Body of pancreas (tissue), 4 donors: Measurements from ENCODE around the gene SH3BP1. TPM values are rescaled to one million over a fixed set of nuclear protein-coding genes. Genes with fewer than 3 reads are reported as not detected.

Source experiments
- ATAC-seq: fragments of 150-250 bp; one replicate; pipeline ENCODE4 v1.9.1; 2016
- DNase-seq, 4 donors: peaks; one replicate each; pipeline ENCODE4 v3.0.0-alpha.2; 2019
- H3K27ac ChIP-seq, 4 donors: fragments of 200-600 bp; sonication (generic); 1 replicate in 3 of 4; 2 replicates in 1 of 4; pipeline versions ENCODE4 v1.5.1 to v1.6.1; 2016 to 2019; ENCODE audit warnings: mild to moderate bottlenecking in 1 of 4, mixed read lengths in 1 of 4, moderate library complexity in 1 of 4
- H3K27me3 ChIP-seq, 2 donors: fragments of 200-600 bp; sonication (generic); one replicate each; pipeline ENCODE4 v1.6.0; 2016; ENCODE audit warnings: mild to moderate bottlenecking in 1 of 2
- H3K36me3 ChIP-seq, 2 donors: fragments of 200-600 bp; sonication (generic); replicated peaks in 1 of 2; 2 replicates each; pipeline ENCODE4 v1.5.1; 2016; ENCODE audit warnings: low read depth in 2 of 2; ENCODE audit not compliant: insufficient read depth in 1 of 2
- H3K4me1 ChIP-seq: fragments of 200-600 bp; sonication (generic); one replicate; pipeline ENCODE4 v1.6.0; 2016
- H3K4me3 ChIP-seq, 2 donors: fragments of 200-600 bp; sonication (generic); 1 replicate in 1 of 2; 2 replicates in 1 of 2; pipeline ENCODE4 v1.5.1; 2016 to 2019
- H3K9me3 ChIP-seq, 3 donors: fragments of 200-600 bp; sonication (generic); 1 replicate in 2 of 3; 2 replicates in 1 of 3; pipeline ENCODE4 v1.5.1; 2016
- CTCF ChIP-seq, 7 experiments: fragments of 450-650 bp in 4 of 7; fragments of 200-600 bp in 3 of 7; sonication (generic) in 3 of 7; IDR thresholded peaks; one replicate each; pipeline ENCODE4 v1.5.1; 2016 to 2019; ENCODE audit warnings: antibody characterized with exemption in 7 of 7
- POLR2A ChIP-seq, 3 donors: fragments of 450-650 bp; IDR thresholded peaks; one replicate each; pipeline ENCODE4 v1.6.1; 2016; ENCODE audit warnings: antibody characterized with exemption in 3 of 3, mild to moderate bottlenecking in 2 of 3
- WGBS, 2 donors: methylation state at CpG; one replicate each; pipeline ENCODE4 v1.1.5; 2017; 5-methylcytosine and 5-hydroxymethylcytosine counted together
- intact Hi-C: fragments of 100-400 bp; cut with DNase I; formaldehyde crosslinking; loops from one replicate; pipeline ENCODE4 v1.15.1; 2023
- total RNA-seq, 2 donors: library from RNA; depleted of rRNA; stranded (reverse); fragments of >200 nt; gene quantifications; one replicate each; pipeline ENCODE4 v1.1.0, GENCODE V29; 2016

Gene SH3BP1
- total RNA-seq, 2 donors from 2014 or later, result 2.0 to 40.0 TPM

DNA sequence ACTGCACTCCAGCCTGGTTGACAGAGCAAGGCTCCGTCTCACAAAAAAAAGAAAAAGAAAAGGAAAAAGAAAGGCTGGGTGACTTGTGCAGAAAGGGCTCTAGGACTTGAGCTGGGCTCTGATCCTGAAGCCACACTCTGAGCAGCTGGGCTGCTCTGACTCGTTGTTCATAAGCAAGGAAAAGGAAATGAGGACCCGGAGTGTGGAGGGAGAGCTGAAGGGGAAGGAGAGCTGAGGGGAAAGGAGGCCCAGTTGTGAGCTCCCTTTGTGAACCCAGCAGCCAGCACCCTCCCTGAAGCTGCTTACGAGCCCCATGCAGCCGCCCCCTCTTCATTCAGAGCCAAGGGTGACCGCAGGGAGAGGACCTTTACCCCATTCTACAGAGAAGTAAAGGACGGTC lies 12.3 kb upstream of the SH3BP1 start:
- DNase-seq (no peak), ATAC-seq (no peak)
- H3K4me1 ChIP-seq, result no peaks in the 10 kb centered on the region
- peak overlapping the region in 1 of 4 donors; percentile 40 for H3K27ac ChIP-seq
- H3K4me3 ChIP-seq, result no peak overlapping the region
- TF ChIP-seq CTCF (IDR thresholded peaks at IDR 0.05), result no peak
- TF ChIP-seq POLR2A (IDR thresholded peaks at IDR 0.05), result no peak
- 70 to 82% methylated on average over 7 of the region's 7 CpGs for WGBS, 2 donors
- no peaks in the 10 kb centered on the region for H3K27me3 ChIP-seq
- peaks cover 3 to 14% of the 10 kb centered on the region in 2 donors for H3K36me3 ChIP-seq
- intact Hi-C loops, result no loop called here
- no peaks in the 10 kb centered on the region for H3K9me3 ChIP-seq

GRCh38 chr22:37627545-37627944 lies 11.9 kb upstream of the SH3BP1 start:
- Histone ChIP-seq H3K4me1 (no peaks in the 10 kb centered on the region), H3K27ac (peak overlapping the region in 1 of 4 donors; percentile 40), H3K9me3 (no peaks in the 10 kb centered on the region), H3K4me3 (no peak overlapping the region), H3K27me3 (no peaks in the 10 kb centered on the region), H3K36me3 (peaks cover 3 to 14% of the 10 kb centered on the region in 2 donors)
- no peak for DNase-seq
- no peak for ATAC-seq
- 54 to 80% methylated on average over 1 to 6 of the region's 6 CpGs for WGBS, 2 donors
- TF ChIP-seq CTCF (IDR thresholded peaks at IDR 0.05), result no peak
- no peak for TF ChIP-seq POLR2A (IDR thresholded peaks at IDR 0.05)
- intact Hi-C loops, result no loop called here

GRCh38 chr22:37628830-37629229 lies 10.6 kb upstream of the SH3BP1 start:
- intact Hi-C loops, result no loop called here
- H3K27ac ChIP-seq, result no peak overlapping the region
- 83 to 89% methylated on average over 3 to 8 of the region's 8 CpGs for WGBS, 2 donors

DNA sequence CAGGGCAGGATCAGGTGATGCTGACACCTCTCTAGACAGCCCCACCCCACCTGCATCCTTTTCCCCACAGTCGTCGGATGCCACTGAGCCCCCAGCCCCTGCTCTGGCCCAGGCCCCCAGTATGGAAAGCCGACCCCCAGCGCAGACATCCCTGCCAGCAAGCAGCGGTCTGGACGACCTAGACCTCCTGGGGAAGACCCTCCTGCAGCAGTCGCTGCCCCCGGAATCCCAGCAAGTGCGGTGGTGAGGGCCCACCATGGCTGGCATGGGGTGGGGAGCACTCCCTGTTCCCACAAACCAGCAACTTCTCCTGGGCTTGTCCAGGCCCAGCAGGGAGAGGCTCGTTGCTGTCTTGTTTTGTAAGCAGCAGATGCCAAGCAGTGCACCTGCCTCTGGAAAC lies 9.5 kb upstream of the SH3BP1 start:
- H3K4me3 ChIP-seq, result no peak overlapping the region
- peaks cover 13% of the 10 kb centered on the region for H3K4me1 ChIP-seq
- ATAC-seq (no peak), DNase-seq (no peak)
- no peaks in the 10 kb centered on the region for H3K9me3 ChIP-seq
- H3K36me3 ChIP-seq, result peaks cover 3 to 14% of the 10 kb centered on the region in 2 donors
- WGBS, 2 donors, result 75 to 86% methylated on average over 2 to 8 of the region's 10 CpGs
- no peaks in the 10 kb centered on the region for H3K27me3 ChIP-seq
- intact Hi-C loops, result no loop called here
- TF ChIP-seq POLR2A (IDR thresholded peaks at IDR 0.05), result no peak
- no peak for TF ChIP-seq CTCF (IDR thresholded peaks at IDR 0.05)
- H3K27ac ChIP-seq, result no peak overlapping the region

More at GRCh38 chr22:37628830-37629229, 10.6 kb upstream of the SH3BP1 start:
- DNase-seq (no peak), ATAC-seq (no peak)
- TF ChIP-seq CTCF (IDR thresholded peaks at IDR 0.05), result no peak
- no peak for TF ChIP-seq POLR2A (IDR thresholded peaks at IDR 0.05)
- H3K36me3 ChIP-seq, result peaks cover 3 to 14% of the 10 kb centered on the region in 2 donors
- no peak overlapping the region for H3K4me3 ChIP-seq
- no peaks in the 10 kb centered on the region for H3K27me3 ChIP-seq
- H3K9me3 ChIP-seq, result no peaks in the 10 kb centered on the region
- H3K4me1 ChIP-seq, result peaks cover 11% of the 10 kb centered on the region

- intact Hi-C loops, result no loop called here
- Histone ChIP-seq H3K4me1 (peaks cover 13% of the 10 kb centered on the region), H3K36me3 (peaks cover 3 to 11% of the 10 kb centered on the region in 2 donors), H3K27me3 (no peaks in the 10 kb centered on the region), H3K9me3 (no peaks in the 10 kb centered on the region), H3K4me3 (no peak overlapping the region), H3K27ac (no peak overlapping the region)
- ATAC-seq, result no peak
- TF ChIP-seq CTCF (IDR thresholded peaks at IDR 0.05) (no peak), POLR2A (IDR thresholded peaks at IDR 0.05) (no peak)
- no peak for DNase-seq
- 91 to 97% methylated on average over 7 to 8 of the region's 9 CpGs for WGBS, 2 donors
Measured at GRCh38 chr22:37630839-37631435, 8.5 kb upstream of the SH3BP1 start.
